ENCODE data around the gene CPVL. TPM values are rescaled to one million over a fixed set of nuclear protein-coding genes. Genes with fewer than 3 reads are reported as not detected.
"Not testable (repeated sequence)": the region's sequence is repeated elsewhere in the genome, so short reads cannot be mapped to it uniquely, and the experiment has no call there.

Gene CPVL
- total RNA-seq, 4 donors from 2014 or later = 8.0 to 28.5 (median 11.3) TPM

DNA sequence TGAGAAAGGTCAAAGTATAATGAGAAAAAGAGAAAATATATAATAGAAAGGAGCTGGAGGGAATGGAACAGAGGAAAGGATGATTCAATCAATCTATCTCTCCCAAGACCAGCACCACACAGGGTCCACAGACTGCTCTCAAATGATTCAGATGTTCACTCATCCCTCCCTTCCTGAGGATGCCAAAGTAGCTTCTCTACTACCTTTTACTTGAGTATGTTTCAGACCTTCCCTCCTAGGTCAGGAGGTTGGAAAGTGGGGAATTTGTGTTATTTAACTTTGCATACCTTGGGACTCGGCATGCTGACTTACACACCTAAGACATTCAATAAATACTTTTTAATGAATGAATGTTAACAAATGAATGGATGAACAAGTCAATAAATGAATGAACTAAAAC is 30.6 kb downstream of the CPVL start:
- Histone ChIP-seq H3K4me1 (peaks cover 0 to 10% (median 4%) of the 10 kb centered on the region in 4 donors), H3K9me3 (no peaks in the 10 kb centered on the region), H3K36me3 (no peaks in the 10 kb centered on the region), H3K4me3 (no peak overlapping the region), H3K27ac (replicated peaks in 1 of 4) (no peak overlapping the region), H3K27me3 (peaks cover 0 to 19% (median 0%) of the 10 kb centered on the region in 4 donors)
- intact Hi-C loops (cut with DNase I) = no loop called here
- 85% methylated on average over 1 of the region's 1 CpG for WGBS
- TF ChIP-seq EP300 (IDR thresholded peaks at IDR 0.05) = no peak
- no peak for TF ChIP-seq POLR2AphosphoS5 (IDR thresholded peaks at IDR 0.05)
- no peak for TF ChIP-seq POLR2A (IDR thresholded peaks at IDR 0.05; ENCODE audit: low read depth)
- TF ChIP-seq, protein P1, sequence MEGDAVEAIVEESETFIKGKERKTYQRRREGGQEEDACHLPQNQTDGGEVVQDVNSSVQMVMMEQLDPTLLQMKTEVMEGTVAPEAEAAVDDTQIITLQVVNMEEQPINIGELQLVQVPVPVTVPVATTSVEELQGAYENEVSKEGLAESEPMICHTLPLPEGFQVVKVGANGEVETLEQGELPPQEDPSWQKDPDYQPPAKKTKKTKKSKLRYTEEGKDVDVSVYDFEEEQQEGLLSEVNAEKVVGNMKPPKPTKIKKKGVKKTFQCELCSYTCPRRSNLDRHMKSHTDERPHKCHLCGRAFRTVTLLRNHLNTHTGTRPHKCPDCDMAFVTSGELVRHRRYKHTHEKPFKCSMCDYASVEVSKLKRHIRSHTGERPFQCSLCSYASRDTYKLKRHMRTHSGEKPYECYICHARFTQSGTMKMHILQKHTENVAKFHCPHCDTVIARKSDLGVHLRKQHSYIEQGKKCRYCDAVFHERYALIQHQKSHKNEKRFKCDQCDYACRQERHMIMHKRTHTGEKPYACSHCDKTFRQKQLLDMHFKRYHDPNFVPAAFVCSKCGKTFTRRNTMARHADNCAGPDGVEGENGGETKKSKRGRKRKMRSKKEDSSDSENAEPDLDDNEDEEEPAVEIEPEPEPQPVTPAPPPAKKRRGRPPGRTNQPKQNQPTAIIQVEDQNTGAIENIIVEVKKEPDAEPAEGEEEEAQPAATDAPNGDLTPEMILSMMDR (IDR thresholded peaks at IDR 0.05) = no peak
- no peak for DNase-seq (ENCODE audit: extremely low spot score)

DNA sequence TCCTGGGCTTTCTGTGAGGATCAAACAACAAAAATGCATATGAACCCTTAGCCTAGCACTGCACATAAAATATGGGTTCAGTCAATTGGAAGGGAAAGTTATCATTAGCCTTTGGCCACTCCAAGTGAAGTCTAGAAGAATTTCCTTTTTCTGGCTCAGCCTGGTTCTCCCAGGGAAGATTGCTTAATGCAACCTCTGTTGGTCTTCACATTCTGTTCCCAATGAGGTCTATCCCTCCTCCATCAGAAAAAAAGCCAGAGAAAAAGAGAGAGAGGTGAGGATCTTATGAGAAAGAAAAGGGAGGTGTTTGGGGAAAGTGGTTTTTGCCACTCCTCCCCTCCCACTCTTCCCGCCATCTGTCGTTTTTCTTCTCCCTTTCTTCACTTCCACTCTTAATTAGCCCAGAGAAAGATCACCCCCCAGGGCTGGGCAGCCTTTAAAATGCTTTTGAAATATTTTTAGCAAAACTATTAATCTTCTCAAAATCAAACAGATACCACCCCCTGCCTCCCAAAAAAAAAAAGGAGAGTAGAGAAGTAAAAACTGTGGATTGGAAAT is 31.1 kb downstream of the CPVL start:
- no peak for DNase-seq (ENCODE audit: extremely low spot score)
- 75% methylated on average over 2 of the region's 2 CpGs for WGBS
- Histone ChIP-seq H3K27me3 (peaks cover 0 to 19% (median 0%) of the 10 kb centered on the region in 4 donors), H3K4me3 (no peak overlapping the region), H3K27ac (replicated peaks in 1 of 4) (peak overlapping the region in 1 of 4 donors; percentile 14), H3K9me3 (no peaks in the 10 kb centered on the region), H3K4me1 (peaks cover 0 to 10% (median 4%) of the 10 kb centered on the region in 4 donors), H3K36me3 (no peaks in the 10 kb centered on the region)
- no peak for TF ChIP-seq POLR2AphosphoS5 (IDR thresholded peaks at IDR 0.05)
- no peak for TF ChIP-seq POLR2A (IDR thresholded peaks at IDR 0.05; ENCODE audit: low read depth)
- intact Hi-C loops (cut with DNase I) = no loop called here

DNA sequence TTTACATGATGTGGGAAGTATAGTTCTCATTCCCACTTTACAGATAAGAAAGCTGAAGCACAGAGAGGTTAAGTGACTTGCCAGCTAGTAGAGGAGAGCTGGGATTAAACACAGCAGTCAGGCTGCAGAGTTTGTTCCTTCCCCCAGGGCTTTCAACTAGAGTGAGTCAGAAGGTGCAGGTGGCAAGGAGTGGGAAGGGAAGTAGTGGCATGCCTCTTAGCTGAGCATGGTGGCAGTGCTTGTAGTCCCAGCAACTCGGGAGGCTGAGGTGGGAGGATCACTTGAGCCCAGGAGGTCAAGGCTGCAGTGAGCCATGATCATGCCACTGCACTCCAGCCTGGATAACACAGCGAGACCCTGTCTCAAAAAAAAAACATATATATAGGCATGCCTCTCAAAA is 32.1 kb downstream of the CPVL start:
- H3K9me3 ChIP-seq; H3K36me3 ChIP-seq; H3K27ac ChIP-seq (replicated peaks in 1 of 4); H3K4me3 ChIP-seq; H3K4me1 ChIP-seq; intact Hi-C loops (cut with DNase I); DNase-seq (ENCODE audit: extremely low spot score): not testable (repeated sequence)
- H3K27me3 ChIP-seq = peaks cover 0 to 19% (median 0%) of the 10 kb centered on the region in 4 donors
- 91% methylated on average over 2 of the region's 2 CpGs for WGBS

DNA sequence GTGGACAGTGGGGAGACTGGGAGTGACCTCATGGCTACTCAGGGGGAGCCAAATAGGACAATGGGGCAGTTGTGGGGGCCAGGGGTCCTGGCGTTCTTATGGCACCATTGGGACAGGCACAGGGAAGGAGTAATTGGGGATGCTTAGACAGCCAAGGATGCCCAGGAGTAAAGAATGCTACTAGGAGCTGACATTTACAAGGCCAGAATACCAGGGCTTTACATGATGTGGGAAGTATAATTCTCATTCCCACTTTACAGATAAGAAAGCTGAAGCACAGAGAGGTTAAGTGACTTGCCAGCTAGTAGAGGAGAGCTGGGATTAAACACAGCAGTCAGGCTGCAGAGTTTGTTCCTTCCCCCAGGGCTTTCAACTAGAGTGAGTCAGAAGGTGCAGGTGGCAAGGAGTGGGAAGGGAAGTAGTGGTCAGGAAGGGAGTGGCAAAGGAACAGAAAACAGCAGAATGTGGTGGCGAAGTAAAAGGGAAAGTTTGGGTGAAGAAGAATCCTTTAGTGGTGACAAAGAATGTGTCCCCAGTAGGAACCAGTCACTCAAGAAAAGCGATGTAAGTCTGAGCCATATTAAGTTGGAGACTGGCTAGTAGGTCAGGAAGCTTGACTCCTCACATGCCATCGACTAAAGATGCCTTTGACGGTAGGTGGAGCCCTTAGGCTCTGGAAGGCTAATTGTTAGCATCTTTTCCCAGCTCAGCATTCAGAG is 32.8 kb downstream of the CPVL start:
- no peak overlapping the region for H3K27ac ChIP-seq (replicated peaks in 1 of 4)
- intact Hi-C loops (cut with DNase I) = no loop called here
- no peak overlapping the region for H3K4me3 ChIP-seq
- no peak for DNase-seq (ENCODE audit: extremely low spot score)
- H3K9me3 ChIP-seq = no peaks in the 10 kb centered on the region
- 50% methylated on average over 5 of the region's 5 CpGs for WGBS
- peaks cover 0 to 13% (median 0%) of the 10 kb centered on the region in 4 donors for H3K27me3 ChIP-seq
- peaks cover 0 to 10% (median 4%) of the 10 kb centered on the region in 4 donors for H3K4me1 ChIP-seq
- TF ChIP-seq, protein P1 (IDR thresholded peaks at IDR 0.05) = peak in 1 of 3 experiments; percentile 7
- no peak for TF ChIP-seq POLR2A (IDR thresholded peaks at IDR 0.05; ENCODE audit: low read depth)
- no peak for TF ChIP-seq EP300 (IDR thresholded peaks at IDR 0.05)
- H3K36me3 ChIP-seq = no peaks in the 10 kb centered on the region

DNA sequence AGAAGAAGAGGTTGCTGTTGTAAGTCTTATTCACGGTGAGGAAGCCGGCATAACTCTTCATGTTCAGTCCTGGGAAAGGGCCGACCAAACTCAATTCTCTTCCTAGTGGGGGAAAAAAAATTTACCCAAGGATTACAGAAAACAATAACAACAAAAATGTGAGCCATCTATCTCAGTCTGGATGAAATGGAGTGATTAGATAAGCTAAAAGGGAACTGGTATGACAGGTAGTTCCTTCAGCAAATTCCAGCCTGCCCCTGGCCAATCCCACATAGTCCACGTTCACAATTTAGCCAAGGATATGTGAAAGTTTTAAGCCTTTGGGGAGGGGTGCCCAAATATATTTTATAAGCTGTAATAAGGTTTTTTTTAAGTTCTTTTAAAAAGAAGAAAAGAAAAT is 33.6 kb downstream of the CPVL start:
- no peaks in the 10 kb centered on the region for H3K36me3 ChIP-seq
- H3K27ac ChIP-seq (replicated peaks in 1 of 4) = no peak overlapping the region
- no peak for DNase-seq (ENCODE audit: extremely low spot score)
- H3K9me3 ChIP-seq = no peaks in the 10 kb centered on the region
- peaks cover 0 to 13% (median 0%) of the 10 kb centered on the region in 4 donors for H3K27me3 ChIP-seq
- 94% methylated on average over 4 of the region's 4 CpGs for WGBS
- H3K4me3 ChIP-seq = no peak overlapping the region
- H3K4me1 ChIP-seq = peaks cover 0 to 10% (median 4%) of the 10 kb centered on the region in 4 donors
- intact Hi-C loops (cut with DNase I) = no loop called here
- TF ChIP-seq EP300 (IDR thresholded peaks at IDR 0.05) = no peak
- no peak for TF ChIP-seq POLR2A (IDR thresholded peaks at IDR 0.05; ENCODE audit: low read depth)
- TF ChIP-seq, protein P1 (IDR thresholded peaks at IDR 0.05) = no peak
- no peak for TF ChIP-seq POLR2AphosphoS5 (IDR thresholded peaks at IDR 0.05)
